ENCODE results near the gene CCDC167.

Gene CCDC167

DNA sequence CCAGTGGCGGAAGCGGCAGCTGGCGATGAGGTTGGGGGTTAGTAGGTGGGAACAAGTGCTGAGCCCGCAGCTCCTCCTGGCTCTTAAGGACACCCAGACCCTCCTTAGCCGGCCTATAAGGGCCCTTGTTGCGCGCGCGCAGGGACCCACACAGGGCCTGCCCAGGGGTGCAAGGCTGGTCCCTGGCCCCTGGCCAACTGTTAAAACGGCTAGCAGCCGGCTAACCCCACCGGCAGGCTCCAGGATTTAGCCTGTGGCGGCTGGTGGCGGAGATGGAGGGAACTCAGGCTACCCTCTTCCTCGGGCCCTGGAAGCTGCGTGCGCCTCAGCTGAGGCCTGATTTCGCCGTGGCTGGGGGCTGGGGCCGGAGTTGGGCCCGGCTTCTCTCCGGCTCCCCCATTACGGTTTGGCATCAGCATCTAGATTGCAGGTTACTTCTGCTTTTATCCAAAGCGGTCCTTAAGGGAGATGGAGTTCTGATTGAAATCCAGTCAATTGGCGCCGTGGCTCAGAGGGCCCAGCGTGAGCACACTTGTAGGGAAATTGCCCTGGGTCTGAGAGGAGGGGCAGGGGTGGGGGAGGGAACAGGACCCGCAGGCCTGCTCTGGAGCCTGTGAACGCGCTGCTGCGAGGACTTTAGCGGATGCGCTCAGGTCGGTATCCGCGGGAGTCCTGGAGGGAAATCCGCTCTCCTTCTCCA lies 36.9 kb upstream of the CCDC167 start:
- TF ChIP-seq, protein P1, sequence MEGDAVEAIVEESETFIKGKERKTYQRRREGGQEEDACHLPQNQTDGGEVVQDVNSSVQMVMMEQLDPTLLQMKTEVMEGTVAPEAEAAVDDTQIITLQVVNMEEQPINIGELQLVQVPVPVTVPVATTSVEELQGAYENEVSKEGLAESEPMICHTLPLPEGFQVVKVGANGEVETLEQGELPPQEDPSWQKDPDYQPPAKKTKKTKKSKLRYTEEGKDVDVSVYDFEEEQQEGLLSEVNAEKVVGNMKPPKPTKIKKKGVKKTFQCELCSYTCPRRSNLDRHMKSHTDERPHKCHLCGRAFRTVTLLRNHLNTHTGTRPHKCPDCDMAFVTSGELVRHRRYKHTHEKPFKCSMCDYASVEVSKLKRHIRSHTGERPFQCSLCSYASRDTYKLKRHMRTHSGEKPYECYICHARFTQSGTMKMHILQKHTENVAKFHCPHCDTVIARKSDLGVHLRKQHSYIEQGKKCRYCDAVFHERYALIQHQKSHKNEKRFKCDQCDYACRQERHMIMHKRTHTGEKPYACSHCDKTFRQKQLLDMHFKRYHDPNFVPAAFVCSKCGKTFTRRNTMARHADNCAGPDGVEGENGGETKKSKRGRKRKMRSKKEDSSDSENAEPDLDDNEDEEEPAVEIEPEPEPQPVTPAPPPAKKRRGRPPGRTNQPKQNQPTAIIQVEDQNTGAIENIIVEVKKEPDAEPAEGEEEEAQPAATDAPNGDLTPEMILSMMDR (IDR thresholded peaks at IDR 0.05; ENCODE audit: low read length, missing control alignments) = no peak
- H3K4me3 ChIP-seq (replicated peaks; ENCODE audit: low read depth, low read length) = no peak overlapping the region
- no peak for DNase-seq (ENCODE audit: low read depth)

DNA sequence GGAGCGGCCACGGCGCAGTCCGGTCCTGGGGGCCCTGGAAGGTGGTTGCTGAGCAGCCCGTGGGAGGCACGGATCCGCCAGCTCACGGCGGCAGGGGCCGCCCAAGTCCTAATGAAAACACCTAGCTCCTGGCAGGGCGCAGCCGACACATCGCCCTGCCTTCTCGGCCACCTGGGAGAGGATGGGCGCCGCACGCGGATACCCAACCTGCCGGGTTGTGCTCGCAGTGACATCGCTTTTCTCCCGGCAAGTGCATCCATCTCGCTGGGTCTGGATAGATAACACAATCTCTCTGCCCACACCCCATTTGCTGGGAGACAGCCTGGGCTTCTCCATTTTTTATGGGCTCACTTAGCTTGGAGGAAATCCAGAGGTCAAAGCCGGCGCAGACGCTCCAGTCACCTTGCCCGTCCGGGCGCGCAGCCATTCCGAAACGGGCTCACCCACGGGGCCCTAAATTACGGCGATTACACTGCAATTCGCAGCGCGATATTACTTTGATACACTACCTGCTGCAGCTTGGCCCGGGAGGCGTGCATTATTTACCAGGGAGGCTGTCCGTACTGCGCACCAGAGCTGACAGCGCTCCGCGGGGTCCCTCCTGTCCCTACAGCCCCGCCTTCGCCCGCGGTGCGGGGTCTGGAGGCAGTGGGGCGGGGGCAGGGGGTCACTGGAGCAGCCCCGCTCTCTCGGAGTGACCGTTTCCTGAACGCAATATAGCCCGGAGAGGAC lies 36.2 kb upstream of the CCDC167 start:
- no peak overlapping the region for H3K4me3 ChIP-seq (replicated peaks; ENCODE audit: low read depth, low read length)
- no peak for DNase-seq (ENCODE audit: low read depth)
- TF ChIP-seq, protein P1 (IDR thresholded peaks at IDR 0.05; ENCODE audit: low read length, missing control alignments) = no peak

DNA sequence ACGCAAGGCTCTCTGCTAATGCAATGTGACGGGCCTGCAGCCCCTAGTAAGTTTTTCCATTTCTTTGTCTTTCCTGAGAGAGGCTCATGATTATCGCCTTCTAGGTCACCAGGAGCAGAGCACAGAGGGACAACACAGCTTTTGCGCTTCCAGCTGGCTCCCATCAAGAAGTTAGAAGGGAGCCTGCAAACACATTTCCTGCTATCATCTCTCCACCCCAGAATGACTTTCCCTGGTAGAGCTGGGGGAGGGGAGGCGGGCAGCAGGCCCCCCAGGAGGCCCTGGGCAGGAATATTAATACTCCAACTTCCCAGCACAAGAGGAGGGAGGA lies 35.7 kb upstream of the CCDC167 start:
- H3K4me3 ChIP-seq (replicated peaks; ENCODE audit: low read depth, low read length) = no peak overlapping the region
- TF ChIP-seq, protein P1 (IDR thresholded peaks at IDR 0.05; ENCODE audit: low read length, missing control alignments) = no peak
- DNase-seq (ENCODE audit: low read depth) = no peak

DNA sequence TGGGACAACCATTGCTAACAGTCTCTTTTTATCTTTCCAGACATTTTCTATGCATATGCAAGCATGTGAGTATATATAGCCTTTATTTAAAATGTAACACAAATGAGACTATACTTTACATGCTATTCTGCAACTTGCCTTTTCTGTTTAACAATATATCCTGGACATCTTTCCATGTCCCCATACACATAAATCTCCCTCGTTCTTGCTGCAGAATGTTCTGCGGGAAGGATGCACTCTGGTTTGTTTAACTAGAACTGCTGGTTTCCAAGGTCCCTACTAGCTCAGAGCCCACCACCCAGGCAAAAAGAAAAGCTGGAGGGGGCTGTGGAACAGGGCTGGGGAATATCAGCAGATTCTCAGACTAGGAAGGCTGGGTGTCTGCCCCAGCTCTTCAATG lies 35.2 kb upstream of the CCDC167 start:
- TF ChIP-seq, protein P1 (IDR thresholded peaks at IDR 0.05; ENCODE audit: low read length, missing control alignments) = no peak
- H3K4me3 ChIP-seq (replicated peaks; ENCODE audit: low read depth, low read length) = no peak overlapping the region
- no peak for DNase-seq (ENCODE audit: low read depth)

DNA sequence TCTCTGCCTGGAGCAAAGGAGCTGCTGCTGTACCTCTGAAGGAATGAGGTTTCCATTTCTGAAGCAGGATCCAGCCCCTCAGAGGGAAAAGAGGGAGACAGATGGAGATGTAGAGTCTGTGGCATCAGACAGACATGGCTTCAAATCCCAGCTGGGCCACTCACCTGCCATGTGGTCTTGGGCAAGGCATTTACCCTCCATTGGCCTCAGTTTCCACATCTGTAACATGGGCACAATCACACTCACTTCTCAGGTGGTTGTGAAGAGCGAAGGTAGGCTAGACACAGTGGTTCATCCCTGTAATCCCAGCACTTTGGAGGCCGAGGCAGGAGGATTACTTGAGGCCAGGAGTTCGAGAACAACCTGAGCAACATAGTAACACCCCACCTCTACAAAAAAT lies 32.4 kb upstream of the CCDC167 start:
- no peak overlapping the region for H3K4me3 ChIP-seq (replicated peaks; ENCODE audit: low read depth, low read length)
- no peak for DNase-seq (ENCODE audit: low read depth)
- TF ChIP-seq, protein P1 (IDR thresholded peaks at IDR 0.05; ENCODE audit: low read length, missing control alignments) = no peak

DNA sequence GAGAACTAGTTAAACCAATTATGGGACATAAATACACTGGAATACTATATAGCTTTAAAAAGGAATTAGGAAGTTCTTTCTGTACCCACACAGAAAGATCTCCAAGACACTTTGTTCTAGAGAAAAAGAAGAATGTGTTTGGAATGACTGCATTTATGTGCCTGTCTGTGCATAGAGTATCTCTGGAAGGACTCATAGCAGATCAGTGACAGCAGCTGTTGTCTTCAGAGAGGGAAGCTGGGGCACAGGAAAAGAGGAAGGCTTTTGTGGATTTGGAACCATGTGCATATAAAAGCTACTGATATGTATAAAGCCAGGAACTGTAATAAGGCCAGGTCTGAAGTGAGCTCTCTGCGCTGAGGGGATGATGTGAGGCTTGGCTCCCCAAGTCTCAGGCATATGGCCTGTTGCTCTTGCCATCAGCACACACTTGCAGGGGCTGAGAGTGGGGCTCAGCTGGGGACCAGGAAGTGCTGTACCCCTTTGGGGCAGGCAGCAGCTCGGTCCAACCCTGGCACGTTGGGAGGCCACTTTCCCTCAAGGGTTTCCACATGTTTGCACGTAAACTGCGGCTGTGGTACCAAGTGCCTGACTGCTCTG lies 31.8 kb upstream of the CCDC167 start:
- TF ChIP-seq, protein P1 (IDR thresholded peaks at IDR 0.05; ENCODE audit: low read length, missing control alignments) = no peak
- no peak for DNase-seq (ENCODE audit: low read depth)

More for the DNA sequence above, 31.8 kb upstream of the CCDC167 start:
- H3K4me3 ChIP-seq (replicated peaks; ENCODE audit: low read depth, low read length) = no peak overlapping the region

All from fibroblast of pulmonary artery (primary cell).